Endothelial cell of umbilical vein (primary cell): ENCODE results near the gene NPPA. TPM values are rescaled to one million over a fixed set of nuclear protein-coding genes. Genes with fewer than 3 reads are reported as not detected.

Experiments
- BruUV-seq: library from RNA; stranded (reverse); fragments of 400-500 nt; replicated peaks from 2 replicates; lab custom pipeline; 2021; lab: Mats Ljungman, UMichigan
- CTCF ChIA-PET: fragments of 300-600, 350-600 bp; sonication (Branson Sonifier 250); formaldehyde crosslinking; loops from one replicate; lab custom pipeline; 2021; ENCODE audit warnings: antibody characterized with exemption, inconsistent platforms; lab: Charles Lee
- POLR2A ChIA-PET: fragments of 300-600, 350-600 bp; sonication (Branson Sonifier 250); formaldehyde crosslinking; loops from one replicate; lab custom pipeline; 2021; ENCODE audit warnings: antibody characterized with exemption, inconsistent platforms; lab: Charles Lee
- DNase-seq: peaks from one replicate; pipeline ENCODE4 v3.0.0-alpha.2; 2011; ENCODE audit warnings: low read depth, low spot score
- FAIRE-seq: peaks from 2 replicates; lab custom pipeline; 2011; peaks lifted over from hg19 to GRCh38; lab: Jason Lieb, UNC
- H2AFZ ChIP-seq: 2 replicates; pipeline ENCODE4 v1.6.0; 2012; ENCODE audit warnings: low read depth, low read length, control low read depth, inconsistent platforms
- H3K27ac ChIP-seq: 2 replicates; pipeline ENCODE4 v1.5.1; 2011; ENCODE audit warnings: low read depth, mild to moderate bottlenecking, control low read depth, low read length, moderate library complexity; ENCODE audit not compliant: insufficient read depth
- H3K27me3 ChIP-seq, 2 experiments: 2 replicates each; pipeline versions ENCODE4 v1.6.0 to v1.6.1; 2011; ENCODE audit warnings: low read length in 2 of 2, mixed read lengths in 1 of 2; ENCODE audit not compliant: control insufficient read depth in 2 of 2, insufficient read depth in 2 of 2
- H3K36me3 ChIP-seq, 2 experiments: 2 replicates in 1 of 2; 3 replicates in 1 of 2; pipeline ENCODE4 v1.5.1; 2011; ENCODE audit warnings: low read length in 2 of 2, mild to moderate bottlenecking in 1 of 2, moderate library complexity in 1 of 2; ENCODE audit not compliant: control insufficient read depth in 2 of 2, insufficient read depth in 2 of 2; ENCODE audit errors: extremely low read depth in 1 of 2
- H3K4me1 ChIP-seq: 3 replicates; pipeline ENCODE4 v1.5.1; 2011; ENCODE audit warnings: mild to moderate bottlenecking, low read length; ENCODE audit not compliant: control insufficient read depth, insufficient read depth; ENCODE audit errors: extremely low read depth
- H3K4me2 ChIP-seq: 2 replicates; pipeline ENCODE4 v1.6.1; 2011; ENCODE audit warnings: low read length, control low read depth, mixed read lengths; ENCODE audit not compliant: insufficient read depth
- H3K4me3 ChIP-seq, 3 experiments: fragments of 200-600 bp in 1 of 3; sonication (generic), shearing (Covaris generic) in 1 of 3; replicated peaks in 1 of 3; 2 replicates each; pipeline ENCODE4 v1.5.1; 2011 to 2016; ENCODE audit warnings: control low read depth in 3 of 3, low read length in 3 of 3, mild to moderate bottlenecking in 2 of 3, inconsistent platforms in 1 of 3, low read depth in 1 of 3, moderate library complexity in 1 of 3; ENCODE audit not compliant: insufficient read depth in 1 of 3
- H3K79me2 ChIP-seq: 2 replicates; pipeline ENCODE4 v1.6.0; 2012; ENCODE audit warnings: low read length, inconsistent platforms; ENCODE audit not compliant: control insufficient read depth, insufficient read depth
- H3K9ac ChIP-seq: replicated peaks from 2 replicates; pipeline ENCODE3; 2011; ENCODE audit warnings: low read length, control low read depth; ENCODE audit not compliant: insufficient read depth; ENCODE audit errors: extremely low read depth
- H3K9me1 ChIP-seq: replicated peaks from 3 replicates; pipeline ENCODE4 v1.6.0; 2011; ENCODE audit warnings: mild to moderate bottlenecking, low read length; ENCODE audit not compliant: control insufficient read depth, insufficient read depth; ENCODE audit errors: extremely low read depth
- H3K9me3 ChIP-seq: replicated peaks from 2 replicates; pipeline ENCODE4 v1.5.1; 2012; ENCODE audit warnings: low read length, inconsistent platforms; ENCODE audit not compliant: control insufficient read depth, insufficient read depth
- H4K20me1 ChIP-seq: replicated peaks from 2 replicates; pipeline ENCODE3; 2011; ENCODE audit warnings: mild to moderate bottlenecking, low read length; ENCODE audit not compliant: control insufficient read depth, insufficient read depth; ENCODE audit errors: extremely low read depth
- CTCF ChIP-seq, 2 donors: IDR thresholded peaks; 1 replicate in 1 of 2; 2 replicates in 1 of 2; pipeline ENCODE4 v1.5.1; 2011; ENCODE audit warnings: low read length in 2 of 2, mild to moderate bottlenecking in 2 of 2, moderate library complexity in 2 of 2, control low read depth in 1 of 2, inconsistent platforms in 1 of 2, low read depth in 1 of 2; ENCODE audit not compliant: insufficient read depth in 1 of 2; ENCODE audit errors: extremely low read depth in 1 of 2
- FOS ChIP-seq: IDR thresholded peaks from 2 replicates; pipeline ENCODE4 v1.6.1; 2011; ENCODE audit warnings: mild to moderate bottlenecking, low read length, moderate library complexity, borderline replicate concordance; ENCODE audit not compliant: insufficient read depth
- GATA2 ChIP-seq: IDR thresholded peaks from 2 replicates; pipeline ENCODE4 v1.7.0; 2011; ENCODE audit warnings: low read depth, mild to moderate bottlenecking, moderate library complexity, mixed read lengths, low read length; ENCODE audit not compliant: insufficient read length, insufficient read depth
- JUN ChIP-seq: IDR thresholded peaks from 2 replicates; pipeline ENCODE4 v1.6.1; 2011; ENCODE audit warnings: borderline replicate concordance, low read depth; ENCODE audit not compliant: insufficient read length, insufficient read depth
- POLR2A ChIP-seq: IDR thresholded peaks from 2 replicates; pipeline ENCODE4 v1.6.1; 2012; ENCODE audit warnings: low read depth, mild to moderate bottlenecking, control low read depth, low read length
- dilution Hi-C: fragments of 300-500 bp; cut with MboI; formaldehyde crosslinking; loops from one replicate; pipeline ENCODE4 v1.15.0; 2019; ENCODE audit warnings: low sequenced_read_pairs; ENCODE audit not compliant: extremely low pct_ligation_motif_present
- intact Hi-C: fragments of 100-400 bp; cut with micrococcal nuclease; formaldehyde crosslinking; loops from one replicate; pipeline ENCODE4 v1.10.0; 2022
- polyA plus RNA-seq, 4 experiments: library from polyadenylated mRNA; depleted of rRNA in 3 of 4; stranded (reverse) in 3 of 4; unstranded in 1 of 4; fragments of >200 nt; gene quantifications; 2 replicates each; pipeline versions ENCODE4 v1.2.1 to v1.2.3, GENCODE V29; 2011 to 2012; ENCODE audit warnings: missing spikeins in 1 of 4
- total RNA-seq: library from RNA; stranded (reverse); gene quantifications from 2 replicates; pipeline ENCODE4 v1.2.3, GENCODE V29; 2021

The NPPA gene
- total and polyA plus RNA-seq, 2 donors (not counting 3 experiments of a cell fraction or from before 2014, with no cell fraction given), result not detected

- FAIRE-seq (no peak), DNase-seq (no peak)
- no peaks in the 10 kb centered on the region for H4K20me1 ChIP-seq
- no peaks in the 10 kb centered on the region for H3K9me3 ChIP-seq
- ChIA-PET CTCF (interaction anchor here (1.2 kb wide), 1 partner anchor 21 kb away, joined by 4 read pairs; the partner anchor contains the start of gene NPPB), POLR2A (interaction anchor here (0.6 kb wide), 1 partner anchor 28 kb away, joined by 4 read pairs; no protein-coding TSS in a partner anchor)
- intact Hi-C loops, result no loop called here
- H3K4me1 ChIP-seq, result no peaks in the 10 kb centered on the region
- no peaks in the 10 kb centered on the region for H3K9me1 ChIP-seq
- H3K9ac ChIP-seq, result no peak overlapping the region
- no peak overlapping the region for H3K27ac ChIP-seq
- no peaks in the 10 kb centered on the region for H3K27me3 ChIP-seq
- no peak overlapping the region for H3K4me2 ChIP-seq
- BruUV-seq, result no TSS peak
- H3K36me3 ChIP-seq, result no peaks in the 10 kb centered on the region
- no peak overlapping the region for H2AFZ ChIP-seq
- dilution Hi-C loops, result no loop called here
- TF ChIP-seq JUN, result no peak
- no peak for TF ChIP-seq POLR2A
- TF ChIP-seq FOS, result no peak
- no peak for TF ChIP-seq CTCF (IDR thresholded peaks at IDR 0.05; ENCODE audit: extremely low read depth in 1 of 2, insufficient read depth in 1 of 2, low read depth in 1 of 2, low read length in 2 of 2)
- TF ChIP-seq GATA2, result no peak
- no peak overlapping the region for H3K4me3 ChIP-seq
- no peaks in the 10 kb centered on the region for H3K79me2 ChIP-seq
Measured at GRCh38 chr1:11880181-11880575, 32.6 kb upstream of the NPPA start.
